NB4 (cell line): Measurements from ENCODE around the gene NT5C3B.

Source experiments
- POLR2A ChIP-seq: IDR thresholded peaks from 2 replicates; pipeline ENCODE4 v1.6.1; 2011; ENCODE audit warnings: mild to moderate bottlenecking; ENCODE audit not compliant: insufficient read length; ENCODE audit errors: extremely low read depth
- TF ChIP-seq, protein P1 (sequence below): IDR thresholded peaks from one replicate; pipeline ENCODE4 v1.5.1; 2012; ENCODE audit warnings: low read depth, low read length
- TF ChIP-seq, protein P2 (sequence below): IDR thresholded peaks from 2 replicates; pipeline ENCODE4 v1.6.1; 2011; ENCODE audit warnings: low read depth, low read length

DNA sequence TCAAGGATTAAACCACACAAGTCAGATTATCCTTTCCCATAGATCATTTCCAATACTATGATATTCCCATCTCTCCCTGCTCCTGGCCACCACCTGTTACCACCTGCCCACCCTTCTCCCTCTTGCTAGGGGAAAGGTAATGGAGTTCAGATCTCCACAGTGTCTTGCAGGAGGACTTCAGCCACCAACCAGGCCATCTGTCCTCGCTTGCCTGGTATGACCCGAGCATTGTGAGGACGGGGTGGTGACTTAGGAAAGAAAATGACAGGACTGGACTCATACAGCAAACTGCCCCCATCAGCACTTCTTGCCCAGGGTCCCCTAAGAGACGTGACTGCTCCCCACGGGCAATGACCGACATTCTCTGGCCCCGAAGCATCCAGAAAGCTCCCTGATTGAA lies 12.5 kb downstream of the NT5C3B start:
- TF ChIP-seq, protein P1, sequence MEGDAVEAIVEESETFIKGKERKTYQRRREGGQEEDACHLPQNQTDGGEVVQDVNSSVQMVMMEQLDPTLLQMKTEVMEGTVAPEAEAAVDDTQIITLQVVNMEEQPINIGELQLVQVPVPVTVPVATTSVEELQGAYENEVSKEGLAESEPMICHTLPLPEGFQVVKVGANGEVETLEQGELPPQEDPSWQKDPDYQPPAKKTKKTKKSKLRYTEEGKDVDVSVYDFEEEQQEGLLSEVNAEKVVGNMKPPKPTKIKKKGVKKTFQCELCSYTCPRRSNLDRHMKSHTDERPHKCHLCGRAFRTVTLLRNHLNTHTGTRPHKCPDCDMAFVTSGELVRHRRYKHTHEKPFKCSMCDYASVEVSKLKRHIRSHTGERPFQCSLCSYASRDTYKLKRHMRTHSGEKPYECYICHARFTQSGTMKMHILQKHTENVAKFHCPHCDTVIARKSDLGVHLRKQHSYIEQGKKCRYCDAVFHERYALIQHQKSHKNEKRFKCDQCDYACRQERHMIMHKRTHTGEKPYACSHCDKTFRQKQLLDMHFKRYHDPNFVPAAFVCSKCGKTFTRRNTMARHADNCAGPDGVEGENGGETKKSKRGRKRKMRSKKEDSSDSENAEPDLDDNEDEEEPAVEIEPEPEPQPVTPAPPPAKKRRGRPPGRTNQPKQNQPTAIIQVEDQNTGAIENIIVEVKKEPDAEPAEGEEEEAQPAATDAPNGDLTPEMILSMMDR = no peak
- no peak for TF ChIP-seq POLR2A
- TF ChIP-seq, protein P2, sequence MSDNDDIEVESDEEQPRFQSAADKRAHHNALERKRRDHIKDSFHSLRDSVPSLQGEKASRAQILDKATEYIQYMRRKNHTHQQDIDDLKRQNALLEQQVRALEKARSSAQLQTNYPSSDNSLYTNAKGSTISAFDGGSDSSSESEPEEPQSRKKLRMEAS = no peak
